ENCODE results near the gene IL26.
A peak's percentile ranks its signal among the peaks of the same experiment; 100 is the strongest.

IL26 gene

DNA sequence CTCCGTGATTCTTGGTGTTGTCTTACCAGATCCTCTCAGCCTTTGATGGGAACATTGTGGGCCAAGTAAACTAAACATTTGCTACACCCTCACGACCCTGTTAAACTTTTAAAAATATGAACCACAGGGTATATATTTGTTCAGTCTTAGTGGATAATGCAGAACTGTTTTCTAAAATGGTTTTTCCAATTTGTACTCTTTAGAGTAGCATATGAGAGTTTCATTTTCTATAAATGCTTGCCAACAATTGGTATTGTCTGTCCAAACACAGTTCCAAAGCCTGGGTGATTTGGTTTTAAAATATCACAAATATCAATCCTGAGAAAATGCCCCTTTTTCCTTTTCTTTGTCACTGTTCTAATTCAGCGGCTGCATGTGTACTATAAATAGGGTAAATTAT is 34.5 kb upstream of the IL26 start:
- Histone ChIP-seq H3K36me3 (ENCODE audit: control insufficient read depth, insufficient read depth, low read length, severe bottlenecking) (no peaks in the 10 kb centered on the region), H3K9ac (ENCODE audit: low read length) (no peak overlapping the region), H3K4me3 (ENCODE audit: low read length) (no peak overlapping the region), H3K27me3 (replicated peaks; ENCODE audit: control insufficient read depth, insufficient read depth, low read length) (no peaks in the 10 kb centered on the region), H3K9me3 (ENCODE audit: control insufficient read depth, low read length) (no peaks in the 10 kb centered on the region), H3K4me1 (ENCODE audit: control insufficient read depth, insufficient read depth, low read length) (peaks cover 22% of the 10 kb centered on the region)
- no peak for DNase-seq (ENCODE audit: low read depth)

DNA sequence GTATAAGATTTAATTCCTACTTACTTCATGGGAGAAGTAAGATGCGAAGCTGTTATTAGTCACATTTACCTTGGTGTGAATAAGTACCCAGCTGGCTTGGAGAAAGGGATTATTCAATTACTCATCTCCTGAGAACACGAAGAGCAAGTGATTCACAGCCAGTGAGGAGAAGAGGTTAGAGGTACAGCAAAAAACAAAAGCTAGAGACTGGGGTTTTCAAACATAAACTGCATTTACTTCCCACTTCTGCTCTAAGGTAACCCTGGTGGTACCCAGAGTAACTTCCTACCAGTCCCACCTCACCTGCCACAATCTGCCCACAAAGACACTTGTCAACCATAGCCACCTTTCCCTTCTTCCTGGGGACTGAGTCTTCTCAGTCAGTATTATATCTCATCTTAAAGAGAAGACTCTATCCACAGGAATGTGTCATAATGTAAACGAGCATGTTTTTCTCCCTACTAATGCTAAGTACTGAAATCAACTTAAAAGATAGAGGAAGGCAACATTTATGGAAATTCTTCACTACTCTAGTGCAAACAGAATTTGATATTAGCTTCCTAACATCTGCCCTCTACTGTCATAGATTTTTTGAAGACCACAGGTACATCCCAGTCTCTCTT is 33.8 kb upstream of the IL26 start:
- no peak for DNase-seq (ENCODE audit: low read depth)

DNA sequence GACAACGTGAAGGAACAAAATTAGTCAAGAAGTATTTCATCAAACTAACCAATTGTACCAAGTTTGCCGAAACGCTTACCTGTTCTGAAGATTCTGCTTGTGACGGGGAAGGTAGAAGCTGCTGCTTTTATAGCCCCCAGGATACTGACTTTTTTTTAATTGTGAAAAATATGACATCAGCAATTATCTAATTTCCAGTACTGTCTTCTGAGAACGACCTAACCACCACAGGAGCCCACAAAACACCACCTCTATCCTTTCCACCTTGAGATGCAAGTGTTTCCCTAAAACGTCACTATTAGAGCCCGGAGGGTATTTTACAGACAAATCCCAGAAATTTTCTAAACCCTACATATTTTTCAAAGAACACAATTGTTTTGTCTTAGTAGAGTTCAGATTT is 27.9 kb upstream of the IL26 start, which contains the start of gene IL22:
TSS of gene IL22 (minus strand) at position 101 of the 400 bp plus-strand sequence. CDS start 156 bp downstream, outside the sequence.
- H3K9me3 ChIP-seq (ENCODE audit: control insufficient read depth, low read length): no peaks in the 10 kb centered on the region
- H3K27me3 ChIP-seq (replicated peaks; ENCODE audit: control insufficient read depth, insufficient read depth, low read length): no peaks in the 10 kb centered on the region
- no peaks in the 10 kb centered on the region for H3K36me3 ChIP-seq (ENCODE audit: control insufficient read depth, insufficient read depth, low read length, severe bottlenecking)
- DNase-seq (ENCODE audit: low read depth): no peak
- H3K4me3 ChIP-seq (ENCODE audit: low read length): no peak within 1 kb of the TSS
- H3K9ac ChIP-seq (ENCODE audit: low read length): no peak within 1 kb of the TSS
- H3K4me1 ChIP-seq (ENCODE audit: control insufficient read depth, insufficient read depth, low read length): no peaks in the 10 kb centered on the region

More for the DNA sequence above, 33.8 kb upstream of the IL26 start:
- Histone ChIP-seq H3K4me3 (ENCODE audit: low read length) (no peak overlapping the region), H3K9ac (ENCODE audit: low read length) (no peak overlapping the region), H3K27me3 (replicated peaks; ENCODE audit: control insufficient read depth, insufficient read depth, low read length) (no peaks in the 10 kb centered on the region), H3K4me1 (ENCODE audit: control insufficient read depth, insufficient read depth, low read length) (peaks cover 16% of the 10 kb centered on the region), H3K9me3 (ENCODE audit: control insufficient read depth, low read length) (no peaks in the 10 kb centered on the region), H3K36me3 (ENCODE audit: control insufficient read depth, insufficient read depth, low read length, severe bottlenecking) (no peaks in the 10 kb centered on the region)

DNA sequence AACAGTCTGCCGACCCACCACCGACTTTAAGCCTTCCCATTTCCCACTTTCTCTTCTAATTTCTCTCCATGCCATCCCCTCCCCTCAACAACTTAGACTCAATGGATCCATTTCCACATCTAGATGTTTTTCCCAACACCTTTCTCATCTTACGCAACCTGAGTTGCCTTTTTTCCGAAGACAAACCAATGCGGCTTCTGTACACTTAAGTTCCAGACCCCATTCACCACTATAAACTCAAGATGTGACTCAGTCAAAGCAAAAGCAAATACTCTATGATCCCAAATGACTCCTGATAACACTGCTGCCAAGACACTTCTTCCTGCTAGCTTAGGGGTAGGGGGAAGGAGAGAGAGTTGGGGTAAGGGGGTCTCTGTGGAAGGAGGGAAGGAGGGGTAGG is 26.5 kb upstream of the IL26 start:
- no peaks in the 10 kb centered on the region for H3K4me1 ChIP-seq (ENCODE audit: control insufficient read depth, insufficient read depth, low read length)
- no peaks in the 10 kb centered on the region for H3K36me3 ChIP-seq (ENCODE audit: control insufficient read depth, insufficient read depth, low read length, severe bottlenecking)
- no peaks in the 10 kb centered on the region for H3K27me3 ChIP-seq (replicated peaks; ENCODE audit: control insufficient read depth, insufficient read depth, low read length)
- H3K9me3 ChIP-seq (ENCODE audit: control insufficient read depth, low read length): no peaks in the 10 kb centered on the region
- no peak for DNase-seq (ENCODE audit: low read depth)
- H3K9ac ChIP-seq (ENCODE audit: low read length): no peak overlapping the region
- H3K4me3 ChIP-seq (ENCODE audit: low read length): no peak overlapping the region

DNA sequence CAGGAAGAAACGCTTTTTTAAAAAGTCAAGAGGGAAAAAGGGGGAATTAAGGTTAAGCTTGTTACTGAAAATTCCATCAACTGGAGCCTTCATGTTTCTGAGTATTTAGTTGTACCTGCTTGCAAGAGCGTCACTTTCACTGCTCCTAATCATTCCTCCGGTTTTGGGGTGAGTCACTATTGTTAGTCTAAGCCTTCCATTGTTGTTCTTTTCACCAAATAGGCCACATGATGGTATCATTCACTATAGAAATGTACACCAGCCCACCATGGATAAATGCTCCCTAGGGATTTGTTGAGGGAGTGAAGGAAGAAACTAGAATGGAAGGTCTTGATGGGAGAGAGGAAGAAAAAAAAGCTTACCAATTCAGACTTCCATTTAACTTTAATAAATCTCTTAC is 24.8 kb upstream of the IL26 start:
- H3K36me3 ChIP-seq (ENCODE audit: control insufficient read depth, insufficient read depth, low read length, severe bottlenecking): no peaks in the 10 kb centered on the region
- peaks cover 8% of the 10 kb centered on the region for H3K4me1 ChIP-seq (ENCODE audit: control insufficient read depth, insufficient read depth, low read length)
- no peaks in the 10 kb centered on the region for H3K27me3 ChIP-seq (replicated peaks; ENCODE audit: control insufficient read depth, insufficient read depth, low read length)
- no peak overlapping the region for H3K4me3 ChIP-seq (ENCODE audit: low read length)
- no peak for DNase-seq (ENCODE audit: low read depth)
- no peak overlapping the region for H3K9ac ChIP-seq (ENCODE audit: low read length)
- H3K9me3 ChIP-seq (ENCODE audit: control insufficient read depth, low read length): no peaks in the 10 kb centered on the region

GRCh38 chr12:68247785-68248184 is 22.2 kb upstream of the IL26 start:
- no peaks in the 10 kb centered on the region for H3K9me3 ChIP-seq (ENCODE audit: control insufficient read depth, low read length)
- no peak for DNase-seq (ENCODE audit: low read depth)
- no peaks in the 10 kb centered on the region for H3K27me3 ChIP-seq (replicated peaks; ENCODE audit: control insufficient read depth, insufficient read depth, low read length)
- no peaks in the 10 kb centered on the region for H3K36me3 ChIP-seq (ENCODE audit: control insufficient read depth, insufficient read depth, low read length, severe bottlenecking)
- H3K4me1 ChIP-seq (ENCODE audit: control insufficient read depth, insufficient read depth, low read length): peaks cover 12% of the 10 kb centered on the region
- no peak overlapping the region for H3K9ac ChIP-seq (ENCODE audit: low read length)
- no peak overlapping the region for H3K4me3 ChIP-seq (ENCODE audit: low read length)

GRCh38 chr12:68246350-68246749 is 20.7 kb upstream of the IL26 start:
- Histone ChIP-seq H3K4me3 (ENCODE audit: low read length) (no peak overlapping the region), H3K9ac (ENCODE audit: low read length) (no peak overlapping the region), H3K27me3 (replicated peaks; ENCODE audit: control insufficient read depth, insufficient read depth, low read length) (no peaks in the 10 kb centered on the region), H3K36me3 (ENCODE audit: control insufficient read depth, insufficient read depth, low read length, severe bottlenecking) (no peaks in the 10 kb centered on the region), H3K4me1 (ENCODE audit: control insufficient read depth, insufficient read depth, low read length) (peaks cover 13% of the 10 kb centered on the region), H3K9me3 (ENCODE audit: control insufficient read depth, low read length) (no peaks in the 10 kb centered on the region)
- no peak for DNase-seq (ENCODE audit: low read depth)

GRCh38 chr12:68245180-68246021 is 19.8 kb upstream of the IL26 start:
- H3K9me3 ChIP-seq (ENCODE audit: control insufficient read depth, low read length): no peaks in the 10 kb centered on the region
- H3K4me1 ChIP-seq (ENCODE audit: control insufficient read depth, insufficient read depth, low read length): peaks cover 22% of the 10 kb centered on the region
- H3K27me3 ChIP-seq (replicated peaks; ENCODE audit: control insufficient read depth, insufficient read depth, low read length): no peaks in the 10 kb centered on the region
- peak; percentile 36 for DNase-seq (ENCODE audit: low read depth)
- H3K9ac ChIP-seq (ENCODE audit: low read length): peak overlapping the region; percentile 53
- peak overlapping the region; percentile 68 for H3K4me3 ChIP-seq (ENCODE audit: low read length)
- H3K36me3 ChIP-seq (ENCODE audit: control insufficient read depth, insufficient read depth, low read length, severe bottlenecking): no peaks in the 10 kb centered on the region

GRCh38 chr12:68242777-68243176 is 17.2 kb upstream of the IL26 start:
- no peak for DNase-seq (ENCODE audit: low read depth)
- Histone ChIP-seq H3K4me1 (ENCODE audit: control insufficient read depth, insufficient read depth, low read length) (peaks cover 37% of the 10 kb centered on the region), H3K9me3 (ENCODE audit: control insufficient read depth, low read length) (no peaks in the 10 kb centered on the region), H3K9ac (ENCODE audit: low read length) (no peak overlapping the region), H3K36me3 (ENCODE audit: control insufficient read depth, insufficient read depth, low read length, severe bottlenecking) (no peaks in the 10 kb centered on the region), H3K4me3 (ENCODE audit: low read length) (no peak overlapping the region), H3K27me3 (replicated peaks; ENCODE audit: control insufficient read depth, insufficient read depth, low read length) (no peaks in the 10 kb centered on the region)

- DNase-seq (ENCODE audit: low read depth): peak; percentile 61
- Histone ChIP-seq H3K36me3 (ENCODE audit: control insufficient read depth, insufficient read depth, low read length, severe bottlenecking) (no peaks in the 10 kb centered on the region), H3K27me3 (replicated peaks; ENCODE audit: control insufficient read depth, insufficient read depth, low read length) (no peaks in the 10 kb centered on the region), H3K9ac (ENCODE audit: low read length) (no peak overlapping the region), H3K4me1 (ENCODE audit: control insufficient read depth, insufficient read depth, low read length) (peaks cover 41% of the 10 kb centered on the region), H3K9me3 (ENCODE audit: control insufficient read depth, low read length) (no peaks in the 10 kb centered on the region), H3K4me3 (ENCODE audit: low read length) (no peak overlapping the region)
These were observed 15.4 kb upstream of the IL26 start for GRCh38 chr12:68240975-68241374.

- H3K9ac ChIP-seq (ENCODE audit: low read length): no peak overlapping the region
- no peaks in the 10 kb centered on the region for H3K36me3 ChIP-seq (ENCODE audit: control insufficient read depth, insufficient read depth, low read length, severe bottlenecking)
- peaks cover 32% of the 10 kb centered on the region for H3K4me1 ChIP-seq (ENCODE audit: control insufficient read depth, insufficient read depth, low read length)
- peak; percentile 84 for DNase-seq (ENCODE audit: low read depth)
- no peak overlapping the region for H3K4me3 ChIP-seq (ENCODE audit: low read length)
- H3K9me3 ChIP-seq (ENCODE audit: control insufficient read depth, low read length): no peaks in the 10 kb centered on the region
- H3K27me3 ChIP-seq (replicated peaks; ENCODE audit: control insufficient read depth, insufficient read depth, low read length): no peaks in the 10 kb centered on the region
These were observed 14.5 kb upstream of the IL26 start for GRCh38 chr12:68240079-68240478.

Data from adipocyte (in vitro differentiated cells).